ENCODE data around the gene SMARCB1. TPM values are rescaled to one million over a fixed set of nuclear protein-coding genes. Genes with fewer than 3 reads are reported as not detected.

The SMARCB1 gene
- total and polyA plus RNA-seq, 2 experiments from 2014 or later = 114 to 132 TPM

DNA sequence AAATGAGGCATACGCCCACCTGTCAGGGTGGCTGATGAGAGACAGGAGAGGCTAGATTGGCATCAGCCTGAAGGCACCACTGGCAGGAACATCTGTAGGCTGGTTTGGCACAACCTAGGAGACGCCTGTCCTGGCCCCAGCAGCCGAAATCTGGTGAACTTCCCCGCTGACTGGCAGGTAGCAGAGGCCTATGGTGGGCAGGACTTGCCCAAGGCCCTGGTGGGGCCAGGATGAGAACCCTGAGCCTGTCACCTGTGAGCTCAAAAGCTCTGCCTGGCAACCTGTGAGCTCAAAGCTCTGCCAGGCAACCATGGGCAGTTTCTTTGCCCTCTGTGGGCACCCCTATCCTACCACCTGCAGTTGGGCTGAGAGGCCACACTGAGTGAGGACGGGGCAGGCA lies 49.5 kb downstream of the SMARCB1 start:
- TF ChIP-seq JUNB (IDR thresholded peaks at IDR 0.05; ENCODE audit: unreplicated experiment) = no peak
- no peak for TF ChIP-seq CTCF (conservative IDR thresholded peaks at IDR 0.05; ENCODE audit: low read depth in 2 of 2)
- no peak for TF ChIP-seq CREB1 (CRISPR knock-in tag; IDR thresholded peaks at IDR 0.05; ENCODE audit: low read depth)
- TF ChIP-seq STAT1 (IDR thresholded peaks at IDR 0.05; ENCODE audit: unreplicated experiment) = no peak
- no peak for TF ChIP-seq ETS1 (IDR thresholded peaks at IDR 0.05)
- no peak for TF ChIP-seq POLR2AphosphoS5 (IDR thresholded peaks at IDR 0.05; ENCODE audit: low read depth)
- TF ChIP-seq NANOG (IDR thresholded peaks at IDR 0.05; ENCODE audit: borderline replicate concordance) = no peak
- TF ChIP-seq ZNF331 (CRISPR knock-in tag; IDR thresholded peaks at IDR 0.05; ENCODE audit: low read depth) = no peak
- no peak for TF ChIP-seq ZNF114 (CRISPR knock-in tag; IDR thresholded peaks at IDR 0.05)
- TF ChIP-seq EZH2phosphoT487 (IDR thresholded peaks at IDR 0.05; ENCODE audit: unreplicated experiment) = no peak
- TF ChIP-seq, protein P1, sequence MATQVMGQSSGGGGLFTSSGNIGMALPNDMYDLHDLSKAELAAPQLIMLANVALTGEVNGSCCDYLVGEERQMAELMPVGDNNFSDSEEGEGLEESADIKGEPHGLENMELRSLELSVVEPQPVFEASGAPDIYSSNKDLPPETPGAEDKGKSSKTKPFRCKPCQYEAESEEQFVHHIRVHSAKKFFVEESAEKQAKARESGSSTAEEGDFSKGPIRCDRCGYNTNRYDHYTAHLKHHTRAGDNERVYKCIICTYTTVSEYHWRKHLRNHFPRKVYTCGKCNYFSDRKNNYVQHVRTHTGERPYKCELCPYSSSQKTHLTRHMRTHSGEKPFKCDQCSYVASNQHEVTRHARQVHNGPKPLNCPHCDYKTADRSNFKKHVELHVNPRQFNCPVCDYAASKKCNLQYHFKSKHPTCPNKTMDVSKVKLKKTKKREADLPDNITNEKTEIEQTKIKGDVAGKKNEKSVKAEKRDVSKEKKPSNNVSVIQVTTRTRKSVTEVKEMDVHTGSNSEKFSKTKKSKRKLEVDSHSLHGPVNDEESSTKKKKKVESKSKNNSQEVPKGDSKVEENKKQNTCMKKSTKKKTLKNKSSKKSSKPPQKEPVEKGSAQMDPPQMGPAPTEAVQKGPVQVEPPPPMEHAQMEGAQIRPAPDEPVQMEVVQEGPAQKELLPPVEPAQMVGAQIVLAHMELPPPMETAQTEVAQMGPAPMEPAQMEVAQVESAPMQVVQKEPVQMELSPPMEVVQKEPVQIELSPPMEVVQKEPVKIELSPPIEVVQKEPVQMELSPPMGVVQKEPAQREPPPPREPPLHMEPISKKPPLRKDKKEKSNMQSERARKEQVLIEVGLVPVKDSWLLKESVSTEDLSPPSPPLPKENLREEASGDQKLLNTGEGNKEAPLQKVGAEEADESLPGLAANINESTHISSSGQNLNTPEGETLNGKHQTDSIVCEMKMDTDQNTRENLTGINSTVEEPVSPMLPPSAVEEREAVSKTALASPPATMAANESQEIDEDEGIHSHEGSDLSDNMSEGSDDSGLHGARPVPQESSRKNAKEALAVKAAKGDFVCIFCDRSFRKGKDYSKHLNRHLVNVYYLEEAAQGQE (IDR thresholded peaks at IDR 0.05; ENCODE audit: unreplicated experiment) = no peak
- TF ChIP-seq EZH2 (IDR thresholded peaks at IDR 0.05; ENCODE audit: low read depth, unreplicated experiment) = no peak
- TF ChIP-seq, protein P2, sequence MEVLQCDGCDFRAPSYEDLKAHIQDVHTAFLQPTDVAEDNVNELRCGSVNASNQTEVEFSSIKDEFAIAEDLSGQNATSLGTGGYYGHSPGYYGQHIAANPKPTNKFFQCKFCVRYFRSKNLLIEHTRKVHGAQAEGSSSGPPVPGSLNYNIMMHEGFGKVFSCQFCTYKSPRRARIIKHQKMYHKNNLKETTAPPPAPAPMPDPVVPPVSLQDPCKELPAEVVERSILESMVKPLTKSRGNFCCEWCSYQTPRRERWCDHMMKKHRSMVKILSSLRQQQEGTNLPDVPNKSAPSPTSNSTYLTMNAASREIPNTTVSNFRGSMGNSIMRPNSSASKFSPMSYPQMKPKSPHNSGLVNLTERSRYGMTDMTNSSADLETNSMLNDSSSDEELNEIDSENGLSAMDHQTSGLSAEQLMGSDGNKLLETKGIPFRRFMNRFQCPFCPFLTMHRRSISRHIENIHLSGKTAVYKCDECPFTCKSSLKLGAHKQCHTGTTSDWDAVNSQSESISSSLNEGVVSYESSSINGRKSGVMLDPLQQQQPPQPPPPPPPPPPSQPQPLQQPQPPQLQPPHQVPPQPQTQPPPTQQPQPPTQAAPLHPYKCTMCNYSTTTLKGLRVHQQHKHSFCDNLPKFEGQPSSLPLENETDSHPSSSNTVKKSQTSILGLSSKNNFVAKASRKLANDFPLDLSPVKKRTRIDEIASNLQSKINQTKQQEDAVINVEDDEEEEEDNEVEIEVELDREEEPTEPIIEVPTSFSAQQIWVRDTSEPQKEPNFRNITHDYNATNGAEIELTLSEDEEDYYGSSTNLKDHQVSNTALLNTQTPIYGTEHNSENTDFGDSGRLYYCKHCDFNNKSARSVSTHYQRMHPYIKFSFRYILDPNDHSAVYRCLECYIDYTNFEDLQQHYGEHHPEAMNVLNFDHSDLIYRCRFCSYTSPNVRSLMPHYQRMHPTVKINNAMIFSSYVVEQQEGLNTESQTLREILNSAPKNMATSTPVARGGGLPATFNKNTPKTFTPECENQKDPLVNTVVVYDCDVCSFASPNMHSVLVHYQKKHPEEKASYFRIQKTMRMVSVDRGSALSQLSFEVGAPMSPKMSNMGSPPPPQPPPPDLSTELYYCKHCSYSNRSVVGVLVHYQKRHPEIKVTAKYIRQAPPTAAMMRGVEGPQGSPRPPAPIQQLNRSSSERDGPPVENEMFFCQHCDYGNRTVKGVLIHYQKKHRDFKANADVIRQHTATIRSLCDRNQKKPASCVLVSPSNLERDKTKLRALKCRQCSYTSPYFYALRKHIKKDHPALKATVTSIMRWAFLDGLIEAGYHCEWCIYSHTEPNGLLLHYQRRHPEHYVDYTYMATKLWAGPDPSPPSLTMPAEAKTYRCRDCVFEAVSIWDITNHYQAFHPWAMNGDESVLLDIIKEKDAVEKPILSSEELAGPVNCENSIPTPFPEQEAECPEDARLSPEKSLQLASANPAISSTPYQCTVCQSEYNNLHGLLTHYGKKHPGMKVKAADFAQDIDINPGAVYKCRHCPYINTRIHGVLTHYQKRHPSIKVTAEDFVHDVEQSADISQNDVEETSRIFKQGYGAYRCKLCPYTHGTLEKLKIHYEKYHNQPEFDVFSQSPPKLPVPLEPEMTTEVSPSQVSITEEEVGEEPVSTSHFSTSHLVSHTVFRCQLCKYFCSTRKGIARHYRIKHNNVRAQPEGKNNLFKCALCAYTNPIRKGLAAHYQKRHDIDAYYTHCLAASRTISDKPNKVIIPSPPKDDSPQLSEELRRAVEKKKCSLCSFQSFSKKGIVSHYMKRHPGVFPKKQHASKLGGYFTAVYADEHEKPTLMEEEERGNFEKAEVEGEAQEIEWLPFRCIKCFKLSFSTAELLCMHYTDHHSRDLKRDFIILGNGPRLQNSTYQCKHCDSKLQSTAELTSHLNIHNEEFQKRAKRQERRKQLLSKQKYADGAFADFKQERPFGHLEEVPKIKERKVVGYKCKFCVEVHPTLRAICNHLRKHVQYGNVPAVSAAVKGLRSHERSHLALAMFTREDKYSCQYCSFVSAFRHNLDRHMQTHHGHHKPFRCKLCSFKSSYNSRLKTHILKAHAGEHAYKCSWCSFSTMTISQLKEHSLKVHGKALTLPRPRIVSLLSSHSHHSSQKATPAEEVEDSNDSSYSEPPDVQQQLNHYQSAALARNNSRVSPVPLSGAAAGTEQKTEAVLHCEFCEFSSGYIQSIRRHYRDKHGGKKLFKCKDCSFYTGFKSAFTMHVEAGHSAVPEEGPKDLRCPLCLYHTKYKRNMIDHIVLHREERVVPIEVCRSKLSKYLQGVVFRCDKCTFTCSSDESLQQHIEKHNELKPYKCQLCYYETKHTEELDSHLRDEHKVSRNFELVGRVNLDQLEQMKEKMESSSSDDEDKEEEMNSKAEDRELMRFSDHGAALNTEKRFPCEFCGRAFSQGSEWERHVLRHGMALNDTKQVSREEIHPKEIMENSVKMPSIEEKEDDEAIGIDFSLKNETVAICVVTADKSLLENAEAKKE (CRISPR knock-in tag; IDR thresholded peaks at IDR 0.05) = no peak
- no peaks in the 10 kb centered on the region for H3K36me3 ChIP-seq (ENCODE audit: insufficient read depth)
- no peak overlapping the region for H3K27ac ChIP-seq (ENCODE audit: low read depth)
- Mint-ChIP-seq H3K27me3 (ENCODE audit: insufficient read depth, low read depth, poor library complexity) (peaks cover 25% of the 10 kb centered on the region), H3K4me3 (no peak overlapping the region; the same call in 2 of the 3 replicates), H3K27ac (no peak overlapping the region), H3K4me1 (peaks cover 14% of the 10 kb centered on the region), H3K9me3 (peaks cover 3% of the 10 kb centered on the region; the same call in 1 of the 3 replicates), H3K36me3 (ENCODE audit: low read depth) (peaks cover 10% of the 10 kb centered on the region)
- H4K20me1 ChIP-seq (replicated peaks; ENCODE audit: insufficient read depth) = peaks cover 5% of the 10 kb centered on the region; the same call in 1 of the 2 replicates
- no peaks in the 10 kb centered on the region for H3K9me2 ChIP-seq (ENCODE audit: insufficient read depth)
- ATAC-seq (no peak), DNase-seq (ENCODE audit: low spot score) (no peak)
- peaks cover 6% of the 10 kb centered on the region; the same call in 1 of the 2 replicates for H3F3A ChIP-seq (replicated peaks; ENCODE audit: low read depth)
- no peak overlapping the region for H3K4me3 ChIP-seq
- H2AFZ ChIP-seq = no peak overlapping the region
- H3K4me2 ChIP-seq = no peak overlapping the region
- no peaks in the 10 kb centered on the region for H3K27me3 ChIP-seq (ENCODE audit: insufficient read depth)
- no peaks in the 10 kb centered on the region for H3K79me2 ChIP-seq (replicated peaks; ENCODE audit: insufficient read depth)
- H3K4me1 ChIP-seq (ENCODE audit: insufficient read depth) = peaks cover 6% of the 10 kb centered on the region; the same call in 1 of the 2 replicates

Data from GM23338 (cell line).